ENCODE results near the gene BDKRB1.
"Not testable (repeated sequence)": the region's sequence is repeated elsewhere in the genome, so short reads cannot be mapped to it uniquely, and the experiment has no call there.

The BDKRB1 gene

DNA sequence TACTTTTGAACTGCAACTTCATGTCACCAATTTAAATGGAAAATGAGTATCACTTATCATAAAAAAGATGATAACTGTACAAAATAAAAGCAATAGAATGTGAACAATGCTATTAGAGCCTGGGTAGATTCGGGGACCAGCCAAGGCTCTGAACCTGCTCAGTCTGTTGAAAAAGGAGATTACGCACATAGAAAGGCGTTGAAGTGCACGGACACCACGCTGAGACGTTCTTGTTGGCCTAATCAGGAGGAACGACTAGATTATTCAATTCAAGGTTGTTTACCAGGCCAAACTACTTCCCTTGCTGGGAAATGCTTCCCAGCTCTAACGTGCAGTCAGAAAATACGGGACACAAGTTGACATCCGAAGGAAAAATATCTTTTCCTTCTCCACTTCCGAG lies 23.5 kb upstream of the BDKRB1 start:
- in situ Hi-C loops (cut with MboI; ENCODE audit: low sequenced_read_pairs) = no loop called here

GRCh38 chr14:96233661-96234060 lies 22.3 kb upstream of the BDKRB1 start:
- in situ Hi-C loops (cut with MboI; ENCODE audit: low sequenced_read_pairs) = no loop called here

- in situ Hi-C loops (cut with MboI; ENCODE audit: low sequenced_read_pairs) = no loop called here
Observed at GRCh38 chr14:96235426-96235825, 20.6 kb upstream of the BDKRB1 start.

DNA sequence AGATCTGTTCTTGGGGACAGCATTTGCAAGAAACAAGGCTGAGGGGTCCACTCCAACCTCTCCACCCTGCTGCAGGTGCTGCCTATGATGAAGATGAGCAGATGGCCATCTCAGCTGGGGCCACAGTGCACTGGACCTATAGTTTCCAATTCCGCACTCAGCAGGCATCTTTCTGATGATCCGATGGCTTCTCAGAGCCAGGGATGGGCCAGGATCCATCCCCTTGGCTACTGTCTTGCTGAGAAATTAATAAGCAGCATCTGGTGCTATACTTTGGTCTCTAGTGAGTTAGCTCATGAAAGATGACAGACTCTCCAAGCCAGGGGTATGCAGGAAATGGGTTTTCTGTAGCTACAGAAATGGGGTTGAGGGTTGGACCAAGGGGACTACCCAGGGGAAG lies 18.4 kb upstream of the BDKRB1 start:
- in situ Hi-C loops (cut with MboI; ENCODE audit: low sequenced_read_pairs) = no loop called here

GRCh38 chr14:96238676-96239265 lies 17.2 kb upstream of the BDKRB1 start:
- in situ Hi-C loops (cut with MboI; ENCODE audit: low sequenced_read_pairs) = no loop called here

DNA sequence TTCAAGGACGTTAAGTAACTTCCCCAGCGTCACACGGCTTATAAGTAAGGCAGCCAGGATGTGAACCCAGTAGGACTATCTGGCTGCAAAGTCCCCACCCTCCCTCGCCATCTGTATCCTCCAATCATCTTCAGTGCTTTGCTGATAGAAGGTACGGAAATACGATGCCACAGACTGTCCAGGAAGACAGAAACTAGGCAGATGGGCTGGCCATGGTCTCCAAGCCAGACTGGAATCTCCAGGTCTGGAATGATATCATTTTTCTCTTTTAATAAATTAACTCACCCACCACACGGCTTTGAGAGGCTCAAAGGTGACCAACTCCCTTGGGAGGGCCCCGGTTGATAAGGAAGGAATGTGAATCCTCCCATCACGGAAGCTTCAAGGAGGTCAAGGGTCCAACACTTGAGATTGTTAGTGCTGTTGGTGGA lies 16.3 kb upstream of the BDKRB1 start:
- in situ Hi-C loops (cut with MboI; ENCODE audit: low sequenced_read_pairs) = no loop called here

- in situ Hi-C loops (cut with MboI; ENCODE audit: low sequenced_read_pairs) = no loop called here
Observed at GRCh38 chr14:96240641-96241040, 15.4 kb upstream of the BDKRB1 start.

GRCh38 chr14:96242126-96242525 lies 13.9 kb upstream of the BDKRB1 start:
- in situ Hi-C loops (cut with MboI; ENCODE audit: low sequenced_read_pairs) = no loop called here

- in situ Hi-C loops (cut with MboI; ENCODE audit: low sequenced_read_pairs) = no loop called here
Observed at GRCh38 chr14:96243785-96244184, 12.2 kb upstream of the BDKRB1 start.

DNA sequence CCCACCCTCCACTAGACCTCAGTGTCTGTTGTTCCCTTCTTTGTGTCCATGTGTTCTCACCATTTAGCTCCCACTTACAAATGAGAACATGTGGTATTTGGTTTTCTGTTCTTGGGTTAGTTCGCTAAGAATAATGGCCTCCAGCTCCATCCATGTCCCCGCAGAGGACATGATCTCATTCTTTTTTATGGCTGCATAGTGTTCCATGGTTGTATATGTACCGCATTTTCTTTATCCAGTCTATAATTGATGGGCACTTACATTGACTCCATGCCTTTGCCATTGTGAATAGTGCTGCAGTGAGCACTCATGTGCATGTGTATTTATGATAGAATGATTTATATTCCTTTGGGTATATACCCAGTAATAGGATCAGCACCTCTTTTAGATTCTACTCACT lies 10.9 kb upstream of the BDKRB1 start:
- in situ Hi-C loops (cut with MboI; ENCODE audit: low sequenced_read_pairs) = not testable (repeated sequence)

- in situ Hi-C loops (cut with MboI; ENCODE audit: low sequenced_read_pairs) = no loop called here
Observed at GRCh38 chr14:96245710-96246538, 10.1 kb upstream of the BDKRB1 start.

GRCh38 chr14:96246539-96246847 lies 9.5 kb upstream of the BDKRB1 start:
- in situ Hi-C loops (cut with MboI; ENCODE audit: low sequenced_read_pairs) = no loop called here

- in situ Hi-C loops (cut with MboI; ENCODE audit: low sequenced_read_pairs) = no loop called here
Observed at GRCh38 chr14:96247031-96247430, 9.0 kb upstream of the BDKRB1 start.

DNA sequence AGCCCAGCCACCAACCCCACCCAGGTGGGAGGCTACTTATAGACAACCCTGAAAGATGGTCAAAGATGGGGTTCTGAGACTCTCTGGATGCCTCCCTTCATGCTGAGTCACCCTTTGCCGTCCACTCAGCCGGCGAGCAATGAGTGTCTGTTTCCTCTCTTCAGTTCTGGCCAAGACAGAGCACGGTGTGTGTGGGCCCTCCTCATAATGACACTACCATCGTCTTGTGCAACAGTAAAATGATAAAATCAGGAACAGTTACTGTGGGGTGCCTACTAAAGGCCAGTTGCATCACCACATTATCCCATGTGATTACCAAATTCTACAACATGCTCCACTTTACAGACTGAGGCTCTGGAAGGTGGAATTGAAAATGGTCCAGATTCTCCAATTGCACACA lies 7.0 kb upstream of the BDKRB1 start:
- in situ Hi-C loops (cut with MboI; ENCODE audit: low sequenced_read_pairs) = no loop called here

DNA sequence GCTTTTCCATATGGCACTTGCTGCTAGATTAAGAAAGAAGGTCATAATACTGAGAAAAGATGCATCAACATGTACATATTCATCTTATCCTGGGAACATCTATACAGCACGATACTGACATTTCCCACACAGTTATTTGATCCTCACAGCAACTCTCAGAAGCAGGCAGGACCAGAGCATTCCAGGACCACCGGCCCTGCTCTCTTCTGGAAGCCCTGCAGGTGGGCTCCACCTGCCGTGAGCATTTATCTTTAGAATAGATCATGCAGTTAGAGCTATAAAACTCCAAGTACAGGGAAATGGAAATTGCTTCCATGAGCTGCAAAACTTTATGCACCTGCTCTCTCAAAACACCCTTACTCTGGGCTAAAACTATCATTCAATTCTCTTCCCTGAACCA lies 5.5 kb upstream of the BDKRB1 start:
- in situ Hi-C loops (cut with MboI; ENCODE audit: low sequenced_read_pairs) = no loop called here

DNA sequence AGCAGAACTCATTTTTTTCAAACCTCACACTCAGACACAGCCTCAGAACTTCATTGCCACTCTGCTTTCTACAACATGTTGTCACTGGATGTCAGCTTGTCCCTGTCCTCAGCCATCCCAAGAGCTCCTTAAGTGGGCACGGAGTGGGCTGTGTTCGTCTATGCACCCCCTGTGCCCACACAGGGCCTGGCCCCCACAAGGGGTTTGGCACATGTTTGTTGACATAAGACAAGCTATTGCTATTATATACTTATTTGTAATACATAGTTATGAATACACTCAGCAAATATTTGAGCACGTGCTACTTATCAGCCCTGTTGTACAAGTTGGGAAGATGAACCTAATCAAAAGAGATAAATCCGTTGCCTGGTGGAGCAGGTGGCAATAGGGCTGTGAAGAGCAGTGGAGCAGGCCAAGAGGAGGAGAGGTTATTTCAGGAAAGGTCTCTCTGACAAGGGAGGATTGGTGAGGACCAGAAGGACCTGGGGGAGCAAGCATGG lies 4.3 kb upstream of the BDKRB1 start:
- in situ Hi-C loops (cut with MboI; ENCODE audit: low sequenced_read_pairs) = no loop called here

DNA sequence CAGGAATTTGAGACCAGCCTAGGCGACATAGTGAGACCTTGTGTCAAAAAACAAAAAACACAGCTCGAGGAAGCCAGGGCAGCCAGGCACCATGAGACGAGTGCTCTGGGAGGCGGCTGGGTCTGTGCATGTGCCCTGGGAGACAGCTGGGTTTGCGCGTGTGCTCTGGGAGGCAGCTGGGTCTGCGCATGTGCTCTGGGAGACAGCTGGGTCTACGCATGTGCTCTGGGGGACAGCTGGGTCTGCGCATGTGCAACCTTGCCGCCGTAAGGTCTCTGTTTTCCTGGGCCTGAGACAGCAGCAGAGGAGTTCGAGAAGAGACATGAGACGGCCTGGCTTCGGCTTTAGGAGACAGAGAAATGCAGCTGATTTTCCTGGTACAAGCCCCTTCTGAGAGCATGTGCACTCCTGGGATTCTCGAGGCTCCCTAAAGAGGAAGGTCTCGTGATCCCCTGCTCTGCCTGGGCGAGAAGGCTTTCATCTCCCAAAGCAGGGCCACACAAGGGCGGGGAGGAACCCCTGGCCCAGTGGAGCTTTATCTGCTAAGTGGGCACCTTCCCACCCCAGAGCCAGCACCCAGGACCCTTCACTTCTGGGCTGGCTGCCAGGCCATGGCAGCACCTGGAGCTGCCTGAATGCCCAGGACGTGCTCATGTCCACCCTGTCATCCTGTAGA lies 3.5 kb upstream of the BDKRB1 start:
- in situ Hi-C loops (cut with MboI; ENCODE audit: low sequenced_read_pairs) = no loop called here

GRCh38 chr14:96252999-96253539 lies 2.9 kb upstream of the BDKRB1 start:
- in situ Hi-C loops (cut with MboI; ENCODE audit: low sequenced_read_pairs) = no loop called here

- in situ Hi-C loops (cut with MboI; ENCODE audit: low sequenced_read_pairs) = no loop called here
Observed at GRCh38 chr14:96254687-96255086, 1.3 kb upstream of the BDKRB1 start.

GRCh38 chr14:96256407-96256806 lies 397 bp downstream of the BDKRB1 start:
- in situ Hi-C loops (cut with MboI; ENCODE audit: low sequenced_read_pairs) = no loop called here

DNA sequence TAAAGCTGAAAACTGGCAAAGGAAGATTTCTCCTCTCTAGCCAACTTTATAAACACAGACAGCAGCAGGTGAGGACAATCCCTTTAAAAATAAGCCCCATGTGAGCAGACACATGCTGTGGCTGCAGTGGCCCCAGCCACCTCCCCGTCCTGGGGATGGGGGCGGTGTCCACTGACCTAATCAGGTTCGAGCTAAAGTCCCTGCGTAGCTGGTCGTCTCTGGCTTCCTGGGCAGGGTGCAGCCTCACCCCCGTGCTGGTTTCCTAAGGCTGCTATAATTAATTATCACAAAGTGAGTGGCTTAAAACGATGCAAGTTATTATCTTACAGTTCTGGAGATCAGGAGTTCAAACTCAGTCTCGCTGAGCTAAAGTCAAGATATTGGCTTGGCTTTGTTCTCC lies 1.0 kb downstream of the BDKRB1 start:
- in situ Hi-C loops (cut with MboI; ENCODE audit: low sequenced_read_pairs) = no loop called here

GRCh38 chr14:96257900-96258299 lies 1.9 kb downstream of the BDKRB1 start:
- in situ Hi-C loops (cut with MboI; ENCODE audit: low sequenced_read_pairs) = no loop called here
